Prostate gland (tissue), 2 donors: ENCODE data around the gene CCDC124. TPM values are rescaled to one million over a fixed set of nuclear protein-coding genes. Genes with fewer than 3 reads are reported as not detected.

ENCODE experiments used
- DNase-seq: peaks from one replicate; pipeline ENCODE4 v3.0.0-alpha.2; 2019; ENCODE audit warnings: low spot score
- H3K27ac ChIP-seq, 2 donors: fragments of 200-600 bp; sonication (generic); 2 replicates each; pipeline ENCODE4 v1.5.1; 2017 to 2019
- H3K27me3 ChIP-seq: fragments of 200-600 bp; sonication (generic); replicated peaks from 2 replicates; pipeline ENCODE4 v1.5.1; 2019; ENCODE audit not compliant: insufficient read depth
- H3K36me3 ChIP-seq, 2 donors: fragments of 200-600 bp; sonication (generic); 1 replicate in 1 of 2; 2 replicates in 1 of 2; pipeline versions ENCODE4 v1.5.1 to v1.8.1; 2017 to 2019
- H3K4me1 ChIP-seq: fragments of 200-600 bp; sonication (generic); replicated peaks from 2 replicates; pipeline ENCODE4 v1.5.1; 2019
- H3K4me3 ChIP-seq, 2 donors: fragments of 200-600 bp; sonication (generic); 2 replicates each; pipeline ENCODE4 v1.5.1; 2017 to 2019
- H3K9me3 ChIP-seq: fragments of 200-600 bp; sonication (generic); 2 replicates; pipeline ENCODE4 v1.5.1; 2017
- POLR2A ChIP-seq: fragments of 450-650 bp; IDR thresholded peaks from one replicate; pipeline ENCODE4 v1.6.1; 2016; ENCODE audit warnings: antibody characterized with exemption, mild to moderate bottlenecking
- POLR2AphosphoS5 ChIP-seq: sonication (generic); formaldehyde crosslinking; IDR thresholded peaks from one replicate; pipeline ENCODE4 v1.6.1; 2017; ENCODE audit warnings: antibody characterized with exemption
- WGBS: methylation state at CpG from one replicate; pipeline ENCODE4 v1.1.5; 2018; 5-methylcytosine and 5-hydroxymethylcytosine counted together
- intact Hi-C: fragments of 100-400 bp; cut with DNase I; formaldehyde crosslinking; loops from one replicate; pipeline ENCODE4 v1.14.2; 2022
- total RNA-seq, 2 donors: library from RNA; depleted of rRNA; stranded (reverse); fragments of >200 nt; gene quantifications; one replicate each; pipeline ENCODE4 v1.1.0, GENCODE V29; 2016
- TF ChIP-seq, protein P1 (sequence below), 4 experiments: fragments of 200-600 bp in 2 of 4; fragments of 450-650 bp in 2 of 4; sonication (generic) in 2 of 4; IDR thresholded peaks; 1 replicate in 3 of 4; 2 replicates in 1 of 4; pipeline ENCODE4 v1.5.1; 2016 to 2019; ENCODE audit warnings: antibody characterized with exemption in 4 of 4, mild to moderate bottlenecking in 2 of 4, moderate library complexity in 2 of 4

Gene CCDC124
- total RNA-seq, 2 donors from 2014 or later = 48.7 to 52.2 TPM

DNA sequence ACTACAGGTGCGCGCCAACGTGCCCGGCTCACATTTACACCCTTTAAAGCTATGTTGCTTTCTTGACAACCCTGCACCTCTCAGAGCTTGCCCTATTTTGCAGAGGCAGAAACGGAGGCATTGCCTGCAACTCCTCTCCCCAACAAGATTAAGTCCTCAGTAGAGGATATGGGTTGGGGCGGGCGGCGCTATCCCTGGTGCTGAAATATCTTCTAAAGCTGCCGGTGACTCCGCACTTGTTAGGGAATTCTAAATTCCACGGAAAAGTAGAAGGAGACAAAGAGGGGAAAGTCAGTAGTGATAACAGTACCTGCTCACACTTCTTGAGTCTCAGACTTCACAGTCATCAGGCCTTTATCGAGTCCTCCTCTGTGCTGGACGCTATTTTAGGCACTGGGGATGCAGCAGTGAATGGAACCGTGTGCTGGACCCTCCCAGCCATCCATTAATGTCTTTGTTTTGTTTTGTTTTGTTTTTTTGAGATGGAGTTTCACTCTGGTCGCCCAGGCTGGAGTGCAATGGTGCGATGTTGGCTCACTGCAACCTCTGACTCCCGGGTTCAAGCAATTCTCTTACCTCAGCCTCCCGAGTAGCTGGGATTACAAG lies 43.1 kb upstream of the CCDC124 start:
- H3K36me3 ChIP-seq = no peaks in the 10 kb centered on the region
- H3K4me1 ChIP-seq = no peaks in the 10 kb centered on the region
- no peak overlapping the region for H3K27ac ChIP-seq
- 20% methylated on average over 18 of the region's 18 CpGs for WGBS
- no peak overlapping the region for H3K4me3 ChIP-seq
- intact Hi-C loops = no loop called here
- TF ChIP-seq POLR2A (no peak), POLR2AphosphoS5 (no peak)
- TF ChIP-seq, protein P1, sequence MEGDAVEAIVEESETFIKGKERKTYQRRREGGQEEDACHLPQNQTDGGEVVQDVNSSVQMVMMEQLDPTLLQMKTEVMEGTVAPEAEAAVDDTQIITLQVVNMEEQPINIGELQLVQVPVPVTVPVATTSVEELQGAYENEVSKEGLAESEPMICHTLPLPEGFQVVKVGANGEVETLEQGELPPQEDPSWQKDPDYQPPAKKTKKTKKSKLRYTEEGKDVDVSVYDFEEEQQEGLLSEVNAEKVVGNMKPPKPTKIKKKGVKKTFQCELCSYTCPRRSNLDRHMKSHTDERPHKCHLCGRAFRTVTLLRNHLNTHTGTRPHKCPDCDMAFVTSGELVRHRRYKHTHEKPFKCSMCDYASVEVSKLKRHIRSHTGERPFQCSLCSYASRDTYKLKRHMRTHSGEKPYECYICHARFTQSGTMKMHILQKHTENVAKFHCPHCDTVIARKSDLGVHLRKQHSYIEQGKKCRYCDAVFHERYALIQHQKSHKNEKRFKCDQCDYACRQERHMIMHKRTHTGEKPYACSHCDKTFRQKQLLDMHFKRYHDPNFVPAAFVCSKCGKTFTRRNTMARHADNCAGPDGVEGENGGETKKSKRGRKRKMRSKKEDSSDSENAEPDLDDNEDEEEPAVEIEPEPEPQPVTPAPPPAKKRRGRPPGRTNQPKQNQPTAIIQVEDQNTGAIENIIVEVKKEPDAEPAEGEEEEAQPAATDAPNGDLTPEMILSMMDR (IDR thresholded peaks at IDR 0.05) = no peak
- no peaks in the 10 kb centered on the region for H3K9me3 ChIP-seq
- no peak for DNase-seq
- H3K27me3 ChIP-seq = no peaks in the 10 kb centered on the region

DNA sequence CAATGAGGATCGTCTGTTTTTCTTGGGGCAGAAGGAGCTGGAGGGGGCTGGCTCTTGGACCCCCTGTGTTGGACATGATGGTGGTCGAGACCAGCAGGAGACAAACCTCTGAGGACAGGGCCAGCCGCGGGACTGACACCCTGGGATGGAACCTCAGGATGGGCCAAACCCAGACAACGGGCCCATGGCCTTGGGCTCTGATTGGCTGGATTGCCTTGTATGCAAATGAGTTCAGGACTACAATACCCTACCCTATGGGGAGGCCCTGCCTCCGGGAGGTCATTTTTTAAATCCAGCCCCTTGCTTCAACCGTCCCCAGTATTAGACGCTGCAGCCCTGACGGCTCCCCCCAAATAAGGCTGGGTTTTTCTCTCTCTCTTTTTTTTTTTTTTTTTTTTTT lies 39.0 kb upstream of the CCDC124 start:
- no peak for TF ChIP-seq POLR2AphosphoS5
- TF ChIP-seq POLR2A = no peak
- TF ChIP-seq, protein P1 (IDR thresholded peaks at IDR 0.05) = no peak
- no peaks in the 10 kb centered on the region for H3K4me1 ChIP-seq
- no peaks in the 10 kb centered on the region for H3K36me3 ChIP-seq
- H3K27ac ChIP-seq = no peak overlapping the region
- DNase-seq = no peak
- H3K27me3 ChIP-seq = no peaks in the 10 kb centered on the region
- intact Hi-C loops = no loop called here
- H3K4me3 ChIP-seq = no peak overlapping the region
- H3K9me3 ChIP-seq = no peaks in the 10 kb centered on the region
- 76% methylated on average over 9 of the region's 9 CpGs for WGBS

DNA sequence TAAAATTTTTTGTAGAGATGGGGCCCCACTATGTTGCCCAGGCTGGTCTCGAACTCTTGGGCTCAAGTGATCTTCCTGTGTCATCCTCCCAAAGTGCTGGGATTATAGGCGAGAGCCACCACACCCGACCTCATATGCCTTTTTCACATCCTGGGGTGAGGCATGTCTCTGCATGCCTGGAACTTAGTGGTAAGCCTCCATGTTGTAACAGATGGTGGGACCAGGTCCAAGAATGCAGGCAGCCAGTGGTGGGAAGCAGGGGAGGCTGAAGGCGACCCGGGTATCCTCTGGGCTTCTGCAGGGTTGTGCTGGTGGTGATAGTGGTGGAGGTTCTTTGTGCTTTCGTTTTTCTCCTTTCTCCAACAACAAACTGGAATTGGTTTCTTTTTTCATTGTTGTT lies 30.1 kb upstream of the CCDC124 start:
- no peak for TF ChIP-seq POLR2A
- TF ChIP-seq, protein P1 (IDR thresholded peaks at IDR 0.05) = no peak
- TF ChIP-seq POLR2AphosphoS5 = no peak
- intact Hi-C loops = no loop called here
- no peak for DNase-seq
- Histone ChIP-seq H3K4me1 (no peaks in the 10 kb centered on the region), H3K27me3 (no peaks in the 10 kb centered on the region), H3K36me3 (no peaks in the 10 kb centered on the region), H3K9me3 (no peaks in the 10 kb centered on the region), H3K4me3 (no peak overlapping the region), H3K27ac (no peak overlapping the region)
- WGBS = 61% methylated on average over 6 of the region's 6 CpGs

DNA sequence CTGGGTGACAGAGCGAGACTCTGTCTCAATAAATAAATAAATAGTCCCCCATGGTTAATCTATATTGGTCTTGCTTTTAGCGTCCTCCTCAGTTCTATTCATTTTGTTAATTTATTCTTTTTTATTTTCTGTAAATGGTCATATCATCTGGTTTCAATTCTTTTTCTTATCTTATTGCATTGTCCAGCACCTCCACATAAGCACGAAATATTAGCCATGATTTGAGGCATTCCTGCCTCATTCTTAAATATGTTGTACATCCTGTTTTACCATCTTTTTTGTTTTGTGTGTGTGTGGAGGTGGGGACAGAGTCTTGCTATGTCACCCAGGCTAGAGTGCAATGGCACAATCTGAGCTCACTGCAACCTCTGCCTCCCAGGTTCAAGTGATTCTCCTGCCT lies 24.6 kb upstream of the CCDC124 start:
- Histone ChIP-seq H3K9me3 (no peaks in the 10 kb centered on the region), H3K36me3 (no peaks in the 10 kb centered on the region), H3K4me3 (no peak overlapping the region), H3K27ac (no peak overlapping the region), H3K4me1 (no peaks in the 10 kb centered on the region), H3K27me3 (no peaks in the 10 kb centered on the region)
- no peak for DNase-seq
- TF ChIP-seq POLR2AphosphoS5 = no peak
- TF ChIP-seq POLR2A = no peak
- TF ChIP-seq, protein P1 (IDR thresholded peaks at IDR 0.05) = no peak
- intact Hi-C loops = no loop called here
- WGBS = 92% methylated on average over 3 of the region's 3 CpGs

DNA sequence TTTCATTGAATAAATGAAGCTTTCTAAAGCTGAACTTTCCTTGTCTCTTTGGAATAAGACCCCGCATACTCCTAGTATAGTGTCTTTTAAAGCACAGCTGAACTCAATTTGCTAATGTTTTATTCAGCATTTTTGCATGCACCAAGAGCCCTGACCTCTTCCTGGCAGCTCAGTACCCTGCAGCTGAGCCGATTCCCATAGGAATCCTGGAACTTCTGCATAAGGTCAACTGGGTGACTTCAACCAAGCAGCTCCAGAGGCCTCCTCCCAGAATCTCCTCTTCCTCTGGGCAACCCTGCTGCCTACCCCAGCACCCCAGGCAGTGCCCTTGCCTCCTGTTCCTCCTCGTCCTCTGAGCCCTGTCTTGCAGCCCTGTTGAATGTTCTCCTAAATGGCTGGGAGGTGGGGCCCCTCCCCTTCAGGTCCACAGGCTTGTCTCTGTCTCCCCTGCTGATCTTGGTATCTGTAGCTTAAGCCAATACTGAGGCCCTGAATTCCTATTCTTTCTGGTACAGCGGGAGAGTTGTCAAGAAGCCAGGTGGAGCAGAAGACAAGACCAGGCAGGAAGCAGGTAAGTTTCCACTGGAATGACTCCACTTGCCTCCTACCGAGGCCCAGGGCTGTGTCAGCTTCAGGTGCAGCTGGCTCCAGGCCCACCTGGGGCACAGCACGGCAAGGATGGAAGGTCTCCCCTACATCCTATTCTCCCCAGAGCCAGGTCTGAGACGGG lies 23.6 kb upstream of the CCDC124 start:
- H3K27ac ChIP-seq = no peak overlapping the region
- no peaks in the 10 kb centered on the region for H3K9me3 ChIP-seq
- H3K27me3 ChIP-seq = no peaks in the 10 kb centered on the region
- intact Hi-C loops = no loop called here
- no peak for DNase-seq
- WGBS = 44% methylated on average over 7 of the region's 7 CpGs
- no peaks in the 10 kb centered on the region for H3K36me3 ChIP-seq
- H3K4me1 ChIP-seq = no peaks in the 10 kb centered on the region
- TF ChIP-seq POLR2A = no peak
- no peak overlapping the region for H3K4me3 ChIP-seq
